Stimulated activated CD8-positive, alpha-beta memory T cell treated with anti-CD3 and anti-CD28 coated beads, Interleukin-4, amount 100 ng/mL, for 1 hour (primary cell): Measurements from ENCODE around the gene NR2F2.

Experiments
- DNase-seq, 2 donors: peaks; one replicate each; pipeline ENCODE4 v3.0.0-alpha.2; 2020; ENCODE audit warnings: low read depth in 2 of 2, low spot score in 1 of 2

NR2F2 gene

DNA sequence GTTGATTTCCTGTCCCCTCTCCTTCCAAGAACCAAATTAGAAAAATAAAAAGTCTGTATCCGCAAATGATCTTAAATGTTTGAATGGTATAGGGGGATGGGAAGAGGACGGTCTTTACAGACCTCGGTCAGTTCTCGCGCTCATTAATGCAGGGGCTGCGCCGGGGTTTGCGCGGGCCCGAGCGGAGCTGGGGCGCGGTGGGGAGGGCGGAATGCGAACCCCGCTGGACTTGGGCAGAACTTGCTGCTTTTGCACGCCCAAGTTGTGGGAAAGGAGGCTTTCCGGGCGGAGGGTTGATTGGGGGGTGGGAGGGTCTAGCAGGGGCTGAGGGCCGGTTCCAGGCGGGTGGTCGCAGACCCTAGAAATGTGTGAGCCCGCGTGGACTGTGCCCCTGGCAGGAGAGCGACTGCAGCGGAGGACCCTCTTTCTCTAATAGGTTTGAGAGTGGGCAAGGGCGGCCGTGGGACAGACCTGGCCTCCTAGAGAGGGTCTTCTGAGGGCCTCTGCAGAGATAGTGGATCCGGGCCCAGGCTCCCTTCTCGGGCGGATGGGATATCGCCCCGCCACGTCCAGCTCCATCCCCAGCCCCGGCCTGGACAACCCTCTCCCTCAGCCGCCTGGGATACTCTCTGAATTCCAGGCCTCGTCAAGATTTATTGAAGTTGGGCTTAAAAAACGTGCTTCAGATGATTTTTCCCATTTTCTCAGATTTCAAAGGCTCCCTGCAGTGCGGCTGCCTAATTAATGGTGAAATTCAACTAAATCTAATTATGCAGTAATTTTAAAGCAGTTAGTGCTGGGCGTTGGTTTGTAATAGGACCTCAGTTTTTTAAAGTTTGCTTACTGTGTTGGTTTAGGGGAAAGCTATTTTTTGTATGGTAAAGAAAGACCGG lies 11.3 kb downstream of the NR2F2 start:
- DNase-seq, result no peak

GRCh38 chr15:96342406-96343112 lies 12.1 kb downstream of the NR2F2 start:
- no peak for DNase-seq

GRCh38 chr15:96343113-96344059 lies 12.9 kb downstream of the NR2F2 start:
- no peak for DNase-seq

- no peak for DNase-seq
Measured at GRCh38 chr15:96344060-96344705, 13.7 kb downstream of the NR2F2 start.

DNA sequence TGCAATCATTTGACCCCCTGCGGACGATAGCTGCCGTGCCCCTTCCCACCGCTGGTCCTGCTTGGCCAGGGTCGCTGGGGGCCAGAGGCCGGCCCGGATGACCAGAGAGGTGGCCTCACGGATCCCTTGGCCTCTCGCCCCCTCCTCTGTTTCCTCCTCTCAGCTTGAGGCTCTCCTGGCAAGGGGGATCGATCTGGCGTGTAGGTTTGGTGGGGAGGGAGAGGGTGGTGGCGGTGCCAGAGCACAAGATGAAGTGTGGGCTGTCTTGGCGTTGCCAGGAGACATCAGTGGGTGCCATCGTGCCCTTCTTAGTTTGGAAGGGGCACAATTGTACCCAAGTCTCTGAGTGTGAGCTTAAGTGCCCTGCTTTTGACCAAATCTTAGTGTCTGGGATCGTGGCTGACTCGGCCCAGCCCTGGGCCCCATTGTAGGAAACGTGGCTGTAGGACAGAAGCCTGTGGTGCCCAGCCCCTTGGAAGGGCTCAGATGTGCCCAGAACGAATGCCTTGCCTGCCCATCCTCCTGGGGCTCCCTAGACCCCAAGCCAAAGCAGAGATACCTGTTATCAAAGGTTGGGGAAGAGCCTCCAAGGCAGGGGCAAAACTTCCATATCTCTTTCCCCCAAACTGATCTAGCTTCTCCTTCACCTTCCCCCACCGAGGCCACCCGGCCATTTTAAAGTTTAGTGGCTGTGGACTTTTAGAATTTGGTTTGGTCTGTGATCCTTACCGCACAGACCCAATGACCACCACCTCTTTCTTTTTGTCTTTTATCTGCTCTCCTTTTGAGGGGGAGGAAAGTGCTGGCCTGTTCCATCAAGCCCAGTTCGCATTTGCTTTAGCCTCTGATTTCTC lies 14.4 kb downstream of the NR2F2 start:
- DNase-seq, result no peak

GRCh38 chr15:96345560-96346399 lies 15.3 kb downstream of the NR2F2 start:
- no peak for DNase-seq

- DNase-seq, result no peak
Measured at GRCh38 chr15:96346409-96346970, 16.0 kb downstream of the NR2F2 start.

GRCh38 chr15:96347181-96348111 lies 16.9 kb downstream of the NR2F2 start:
- no peak for DNase-seq

DNA sequence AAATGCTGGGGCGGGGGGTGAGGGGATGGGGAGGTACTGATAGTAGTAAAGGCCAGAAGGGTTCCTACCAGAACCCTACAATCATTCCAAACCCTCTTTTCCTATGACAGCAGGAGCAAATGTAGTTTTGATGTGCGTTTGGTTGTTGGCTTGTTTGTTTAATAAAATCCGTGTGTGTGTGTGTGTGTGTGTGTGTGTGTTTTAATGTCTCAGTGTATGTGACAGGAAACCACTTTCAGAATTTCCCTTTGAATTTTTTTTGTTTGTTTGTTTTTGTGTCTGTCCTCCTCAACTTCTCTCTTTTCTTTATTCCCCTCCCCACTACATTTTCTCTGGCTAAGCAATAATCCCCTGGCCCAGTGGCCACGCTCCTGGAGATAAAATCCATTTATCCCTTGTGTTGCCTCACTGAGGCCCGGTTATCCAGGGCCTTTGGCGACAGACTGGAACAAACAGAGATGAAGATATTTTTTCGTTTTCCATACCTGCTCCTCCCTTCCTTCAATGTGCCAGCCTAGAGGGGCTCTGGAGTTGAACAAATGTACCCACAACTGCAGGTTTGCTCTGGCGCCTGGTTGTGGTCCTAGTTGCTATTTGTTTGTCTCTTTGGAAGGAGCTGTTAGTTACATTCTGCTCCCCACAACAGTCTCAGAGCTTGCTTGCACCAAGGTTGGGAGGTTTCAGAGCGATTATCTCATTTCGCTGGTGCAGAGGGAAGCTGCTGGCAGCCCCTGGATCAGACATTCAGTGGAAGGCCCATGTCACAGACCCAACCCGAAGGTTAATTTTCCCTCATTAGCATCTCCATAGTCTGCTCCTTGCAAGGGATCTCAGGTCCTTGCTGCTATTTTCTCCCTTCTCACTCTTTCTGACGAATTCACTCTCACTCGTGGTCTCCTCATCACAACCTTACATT lies 17.9 kb downstream of the NR2F2 start:
- DNase-seq, result no peak

DNA sequence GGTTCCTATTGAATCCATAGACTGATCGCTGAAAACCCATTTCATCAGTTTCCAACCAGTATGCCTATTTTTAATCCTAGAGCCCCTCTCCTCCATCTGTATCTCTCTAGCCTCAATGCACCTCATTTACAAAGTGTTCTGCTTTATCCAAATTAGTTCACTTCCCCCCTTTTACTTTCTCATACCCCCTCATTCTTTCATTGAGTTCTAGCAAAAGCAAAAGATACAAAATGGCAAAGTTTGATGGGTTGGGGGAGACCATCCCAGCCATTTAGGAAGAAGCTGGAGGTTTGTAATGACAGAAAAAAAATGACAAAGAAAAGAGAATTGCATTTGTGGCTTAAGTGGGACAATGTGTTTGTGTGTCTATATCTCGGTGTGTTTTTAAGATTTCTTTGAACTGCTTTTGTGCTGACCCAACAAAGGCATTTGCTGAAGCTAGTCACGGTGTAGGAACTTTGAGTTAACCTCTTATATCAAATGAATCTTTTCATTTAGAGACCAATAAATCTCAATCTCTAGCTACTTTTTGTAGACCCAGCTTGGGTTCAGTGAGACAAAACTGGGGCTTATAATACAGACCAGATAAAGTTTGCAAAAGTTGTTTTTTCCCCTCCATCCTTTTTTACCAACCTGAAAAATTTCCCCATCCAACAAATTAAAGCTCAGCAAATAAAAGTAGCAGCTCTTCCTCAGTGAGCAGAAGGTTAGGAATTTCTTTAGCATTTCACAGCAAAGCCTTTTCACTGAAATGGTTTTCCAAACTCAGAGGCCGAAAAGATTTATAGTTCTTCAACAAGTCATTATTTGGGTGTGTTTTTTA lies 18.7 kb downstream of the NR2F2 start:
- DNase-seq, result no peak

DNA sequence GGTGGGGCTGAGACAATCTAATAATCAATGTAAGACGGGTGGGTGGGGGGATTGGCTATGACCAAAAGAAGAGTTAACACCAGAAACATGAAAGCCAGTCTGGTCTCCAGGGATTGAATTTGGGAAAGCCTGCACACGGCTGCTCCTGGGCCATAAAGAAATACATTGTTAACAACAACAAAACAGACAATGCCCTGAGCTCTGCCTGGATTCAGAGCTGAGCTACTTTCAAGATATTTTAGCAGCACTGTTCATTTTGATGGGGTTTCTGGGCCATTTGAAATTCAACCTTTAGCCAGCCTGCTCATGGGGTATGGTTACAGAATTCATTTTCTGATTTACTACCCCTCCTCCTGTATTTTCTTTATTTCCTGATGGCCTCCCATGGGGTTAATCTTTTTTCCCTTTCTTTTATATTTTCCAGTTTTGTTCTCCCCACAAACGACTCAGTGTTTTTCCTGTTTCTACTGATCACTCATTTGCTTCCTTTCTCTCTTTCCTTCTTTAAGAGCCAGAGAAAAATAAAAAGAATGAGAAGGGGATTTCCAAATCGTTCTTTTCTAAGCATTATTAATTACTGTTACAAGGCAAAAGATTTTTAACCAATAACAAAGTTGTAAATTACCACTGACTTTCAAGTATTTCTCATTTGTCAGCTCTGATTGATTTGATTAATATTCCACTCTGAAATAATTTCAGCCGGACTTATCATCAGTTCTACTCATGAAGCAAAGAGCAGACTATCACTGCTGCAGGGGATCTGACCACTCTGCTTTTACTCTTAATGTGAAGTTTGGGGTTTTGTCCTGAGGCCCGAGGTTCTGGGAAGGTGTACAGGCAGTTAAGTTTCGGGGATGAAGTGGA lies 19.6 kb downstream of the NR2F2 start:
- no peak for DNase-seq

- DNase-seq, result no peak
Measured at GRCh38 chr15:96350934-96351724, 20.6 kb downstream of the NR2F2 start.

DNA sequence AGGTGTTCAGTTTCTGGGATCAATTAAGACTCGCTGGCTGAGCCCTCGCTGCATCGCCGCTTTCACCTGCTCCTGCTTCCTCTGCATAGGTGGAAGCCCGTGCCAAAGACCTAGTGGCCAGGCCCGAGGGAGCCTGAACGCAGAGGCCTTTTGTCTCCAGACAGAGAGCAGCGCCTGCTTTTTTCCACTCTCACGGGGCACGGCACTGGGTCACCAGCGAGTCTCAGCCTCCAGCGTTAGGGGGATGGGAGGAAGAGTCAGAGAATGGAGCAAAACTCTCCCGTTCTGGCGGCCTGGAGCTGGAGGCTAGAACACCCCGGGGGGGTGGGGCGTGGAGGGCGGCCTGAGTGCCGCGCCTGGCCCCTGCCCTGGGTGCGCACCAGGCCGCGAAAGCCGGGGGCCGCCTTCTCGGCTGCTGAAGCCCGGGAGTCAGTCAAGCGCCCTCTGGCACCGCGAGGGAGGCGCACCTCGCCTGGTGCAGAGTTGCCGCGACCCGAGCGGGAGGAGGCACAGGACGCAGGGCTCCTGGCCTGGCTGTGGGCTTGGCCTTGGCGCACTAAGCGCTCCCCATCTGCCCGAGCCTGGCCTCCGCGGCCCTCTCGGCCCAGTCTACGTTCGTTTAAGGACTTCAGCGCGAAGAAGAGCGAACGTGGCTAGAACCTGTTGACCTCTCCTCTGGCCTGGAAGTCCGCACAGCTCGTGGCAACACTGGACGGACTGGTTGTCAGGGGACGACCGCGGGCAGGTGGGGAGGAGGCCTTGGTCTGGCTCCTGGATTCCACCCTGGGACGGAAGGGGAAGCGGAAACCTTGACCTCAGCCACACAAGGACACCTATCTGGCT lies 21.5 kb downstream of the NR2F2 start:
- no peak for DNase-seq
